Body of pancreas (tissue), 4 donors: Measurements from ENCODE around the gene PNISR. TPM values are rescaled to one million over a fixed set of nuclear protein-coding genes. Genes with fewer than 3 reads are reported as not detected.

Experiments used
- ATAC-seq: fragments of 150-250 bp; one replicate; pipeline ENCODE4 v1.9.1; 2016
- DNase-seq, 4 donors: peaks; one replicate each; pipeline ENCODE4 v3.0.0-alpha.2; 2019
- H3K27ac ChIP-seq, 4 donors: fragments of 200-600 bp; sonication (generic); 1 replicate in 3 of 4; 2 replicates in 1 of 4; pipeline versions ENCODE4 v1.5.1 to v1.6.1; 2016 to 2019; ENCODE audit warnings: mild to moderate bottlenecking in 1 of 4, mixed read lengths in 1 of 4, moderate library complexity in 1 of 4
- H3K27me3 ChIP-seq, 2 donors: fragments of 200-600 bp; sonication (generic); one replicate each; pipeline ENCODE4 v1.6.0; 2016; ENCODE audit warnings: mild to moderate bottlenecking in 1 of 2
- H3K36me3 ChIP-seq, 2 donors: fragments of 200-600 bp; sonication (generic); replicated peaks in 1 of 2; 2 replicates each; pipeline ENCODE4 v1.5.1; 2016; ENCODE audit warnings: low read depth in 2 of 2; ENCODE audit not compliant: insufficient read depth in 1 of 2
- H3K4me1 ChIP-seq: fragments of 200-600 bp; sonication (generic); one replicate; pipeline ENCODE4 v1.6.0; 2016
- H3K4me3 ChIP-seq, 2 donors: fragments of 200-600 bp; sonication (generic); 1 replicate in 1 of 2; 2 replicates in 1 of 2; pipeline ENCODE4 v1.5.1; 2016 to 2019
- H3K9me3 ChIP-seq, 3 donors: fragments of 200-600 bp; sonication (generic); 1 replicate in 2 of 3; 2 replicates in 1 of 3; pipeline ENCODE4 v1.5.1; 2016
- CTCF ChIP-seq, 7 experiments: fragments of 450-650 bp in 4 of 7; fragments of 200-600 bp in 3 of 7; sonication (generic) in 3 of 7; IDR thresholded peaks; one replicate each; pipeline ENCODE4 v1.5.1; 2016 to 2019; ENCODE audit warnings: antibody characterized with exemption in 7 of 7
- POLR2A ChIP-seq, 3 donors: fragments of 450-650 bp; IDR thresholded peaks; one replicate each; pipeline ENCODE4 v1.6.1; 2016; ENCODE audit warnings: antibody characterized with exemption in 3 of 3, mild to moderate bottlenecking in 2 of 3
- WGBS, 2 donors: methylation state at CpG; one replicate each; pipeline ENCODE4 v1.1.5; 2017; 5-methylcytosine and 5-hydroxymethylcytosine counted together
- intact Hi-C: fragments of 100-400 bp; cut with DNase I; formaldehyde crosslinking; loops from one replicate; pipeline ENCODE4 v1.15.1; 2023
- total RNA-seq, 2 donors: library from RNA; depleted of rRNA; stranded (reverse); fragments of >200 nt; gene quantifications; one replicate each; pipeline ENCODE4 v1.1.0, GENCODE V29; 2016

The PNISR gene
- total RNA-seq, 2 donors from 2014 or later: 97.8 to 107 TPM

DNA sequence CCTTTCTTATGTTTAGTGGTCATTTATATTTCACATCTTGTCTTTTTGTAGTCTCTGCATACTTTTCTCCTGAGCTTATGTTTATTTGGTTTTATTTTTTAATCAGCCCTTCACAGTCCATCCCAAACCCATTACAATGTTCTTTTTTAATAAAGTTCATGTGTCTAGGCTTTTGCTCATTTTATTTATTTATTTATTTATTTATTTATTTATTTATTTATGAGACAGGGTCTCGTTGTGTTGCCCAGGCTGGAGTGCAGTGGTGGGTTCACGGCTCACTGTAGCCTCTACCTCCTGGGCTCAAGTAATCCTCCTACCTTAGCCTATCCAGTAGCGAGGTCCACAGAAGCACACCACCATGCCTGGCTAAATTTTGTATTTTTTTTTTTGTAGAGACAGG, 34.2 kb downstream of the PNISR start:
- Histone ChIP-seq H3K27ac (no peak overlapping the region), H3K4me3 (no peak overlapping the region), H3K4me1 (peaks cover 12% of the 10 kb centered on the region), H3K36me3 (no peaks in the 10 kb centered on the region), H3K27me3 (no peaks in the 10 kb centered on the region), H3K9me3 (no peaks in the 10 kb centered on the region)
- 87 to 93% methylated on average over 3 of the region's 3 CpGs for WGBS, 2 donors
- ATAC-seq: no peak
- intact Hi-C loops: no loop called here
- TF ChIP-seq POLR2A (IDR thresholded peaks at IDR 0.05) (no peak), CTCF (IDR thresholded peaks at IDR 0.05) (no peak)
- no peak for DNase-seq

- Histone ChIP-seq H3K27me3 (no peaks in the 10 kb centered on the region), H3K36me3 (no peaks in the 10 kb centered on the region), H3K27ac (no peak overlapping the region), H3K9me3 (no peaks in the 10 kb centered on the region), H3K4me3 (no peak overlapping the region), H3K4me1 (no peaks in the 10 kb centered on the region)
- intact Hi-C loops: no loop called here
- ATAC-seq (no peak), DNase-seq (no peak)
- 91 to 93% methylated on average over 3 of the region's 3 CpGs for WGBS, 2 donors
- no peak for TF ChIP-seq POLR2A (IDR thresholded peaks at IDR 0.05)
- no peak for TF ChIP-seq CTCF (IDR thresholded peaks at IDR 0.05)
Measured at GRCh38 chr6:99384507-99384906, 40.6 kb downstream of the PNISR start.

DNA sequence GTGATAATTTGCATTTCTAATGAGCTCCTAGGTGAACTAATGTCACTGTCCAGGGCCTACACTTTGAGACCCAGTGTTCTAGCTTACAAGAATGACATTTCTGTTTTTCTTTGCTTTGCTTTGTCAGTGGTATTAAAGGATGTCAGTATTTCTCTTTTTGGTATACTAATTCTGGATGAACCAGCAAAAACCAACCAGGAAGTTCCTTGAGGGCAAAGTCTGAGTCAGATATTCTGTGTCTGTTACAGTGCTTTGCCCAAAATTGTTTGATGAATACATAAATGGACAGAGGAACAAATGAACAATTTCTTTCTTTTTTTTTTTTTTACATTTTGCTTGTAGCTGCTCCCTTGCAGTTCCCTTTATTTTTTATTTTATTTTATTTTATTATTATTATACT, 46.5 kb downstream of the PNISR start:
- no peak overlapping the region for H3K27ac ChIP-seq
- TF ChIP-seq POLR2A (IDR thresholded peaks at IDR 0.05) (no peak), CTCF (IDR thresholded peaks at IDR 0.05) (no peak)
- H3K9me3 ChIP-seq: no peaks in the 10 kb centered on the region
- no peak for ATAC-seq
- no peak for DNase-seq
- no peaks in the 10 kb centered on the region for H3K36me3 ChIP-seq
- no peaks in the 10 kb centered on the region for H3K4me1 ChIP-seq
- H3K27me3 ChIP-seq: no peaks in the 10 kb centered on the region
- no peak overlapping the region for H3K4me3 ChIP-seq
- intact Hi-C loops: no loop called here

- intact Hi-C loops: no loop called here
- TF ChIP-seq POLR2A (IDR thresholded peaks at IDR 0.05) (no peak), CTCF (IDR thresholded peaks at IDR 0.05) (no peak)
- Histone ChIP-seq H3K27ac (no peak overlapping the region), H3K4me3 (no peak overlapping the region), H3K9me3 (no peaks in the 10 kb centered on the region), H3K36me3 (no peaks in the 10 kb centered on the region), H3K27me3 (no peaks in the 10 kb centered on the region), H3K4me1 (no peaks in the 10 kb centered on the region)
- no peak for ATAC-seq
- no peak for DNase-seq
Measured at GRCh38 chr6:99369533-99369932, 55.6 kb downstream of the PNISR start.

GRCh38 chr6:99366852-99367251, 58.3 kb downstream of the PNISR start:
- WGBS, 2 donors: 82 to 94% methylated on average over 2 of the region's 2 CpGs
- Histone ChIP-seq H3K4me3 (no peak overlapping the region), H3K9me3 (no peaks in the 10 kb centered on the region), H3K27ac (no peak overlapping the region), H3K4me1 (no peaks in the 10 kb centered on the region), H3K27me3 (no peaks in the 10 kb centered on the region), H3K36me3 (no peaks in the 10 kb centered on the region)
- intact Hi-C loops: no loop called here
- TF ChIP-seq CTCF (IDR thresholded peaks at IDR 0.05) (no peak), POLR2A (IDR thresholded peaks at IDR 0.05) (no peak)
- DNase-seq (no peak), ATAC-seq (no peak)
